ENCODE measurements around the gene CBLB.
A peak's percentile ranks its signal among the peaks of the same experiment; 100 is the strongest.

CBLB gene

GRCh38 chr3:105611304-105612192 is 257.3 kb downstream of the CBLB start:
- DNase-seq: peak; percentile 70

- peak; percentile 60 for DNase-seq
Measured at GRCh38 chr3:105610473-105610872, 258.3 kb downstream of the CBLB start.

- no peak for DNase-seq
Measured at GRCh38 chr3:105608623-105609022, 260.2 kb downstream of the CBLB start.

- no peak for DNase-seq
Measured at GRCh38 chr3:105606016-105606415, 262.8 kb downstream of the CBLB start.
